Naive B cell (primary cell): ENCODE results near the gene CISD3. TPM values are rescaled to one million over a fixed set of nuclear protein-coding genes. Genes with fewer than 3 reads are reported as not detected.

Experiments used
- polyA plus RNA-seq, 6 donors: library from polyadenylated mRNA; unstranded; fragments of 300-500 nt; fragmentation: Illumina TruSeq; gene quantifications; one replicate each; pipeline ENCODE4 v1.2.3, GENCODE V29; 2021; ENCODE audit warnings: low read depth in 6 of 6

The CISD3 gene
- polyA plus RNA-seq, 6 donors from 2014 or later, result 19.1 to 31.5 (median 21.2) TPM

Other genes starting within 250 kb of the CISD3 start
- not detected for gene SRCIN1, start 124.4 kb upstream of the CISD3 start, polyA plus RNA-seq
- not detected for gene EPOP, start 55.4 kb upstream of the CISD3 start, polyA plus RNA-seq
- gene MLLT6, start 25.1 kb upstream of the CISD3 start, polyA plus RNA-seq, result 1 to 10 TPM; 1.7 to 9.0 (median 4.7) TPM
- gene PCGF2, start 18.0 kb downstream of the CISD3 start, polyA plus RNA-seq, result not detected
- gene PSMB3, start 22.4 kb downstream of the CISD3 start, polyA plus RNA-seq, result 100 to 1,000 TPM; 326 to 642 (median 411) TPM
- gene PIP4K2B, start 69.2 kb downstream of the CISD3 start, polyA plus RNA-seq, result 10 to 100 TPM; 10.1 to 14.5 (median 11.8) TPM
- 10 to 100 TPM in 4 of 6 donors, 1 to 10 TPM in 2; 9.2 to 13.4 (median 11.5) TPM for gene CWC25, start 95.0 kb downstream of the CISD3 start, polyA plus RNA-seq
- 1,000 to 10,000 TPM in 5 of 6 donors, 100 to 1,000 TPM in 1; 798 to 1,720 (median 1,485) TPM for gene RPL23, start 123.4 kb downstream of the CISD3 start, polyA plus RNA-seq
- gene LASP1, start 139.7 kb downstream of the CISD3 start, polyA plus RNA-seq, result 10 to 100 TPM; 28.4 to 47.4 (median 41.8) TPM
- gene FBXO47, start 237.1 kb downstream of the CISD3 start, polyA plus RNA-seq, result not detected